Islet of Langerhans (tissue), 1 donor: Measurements from ENCODE around the gene ZFR2.

Experiments used
- FAIRE-seq: peaks from one replicate; lab custom pipeline; 2011; peaks lifted over from hg19 to GRCh38; lab: Jason Lieb, UNC

Gene ZFR2

GRCh38 chr19:3785938-3786824 is 82.7 kb downstream of the ZFR2 start, which contains the start of gene MATK:
TSS of gene MATK (minus strand) at chr19:3786381. CDS start at chr19:3785135, 1,246 bp downstream.
- FAIRE-seq: no peak

GRCh38 chr19:3785451-3785937 is 83.3 kb downstream of the ZFR2 start:
- no peak for FAIRE-seq

- no peak for FAIRE-seq
Measured at GRCh38 chr19:3784607-3785450, 84.0 kb downstream of the ZFR2 start.

DNA sequence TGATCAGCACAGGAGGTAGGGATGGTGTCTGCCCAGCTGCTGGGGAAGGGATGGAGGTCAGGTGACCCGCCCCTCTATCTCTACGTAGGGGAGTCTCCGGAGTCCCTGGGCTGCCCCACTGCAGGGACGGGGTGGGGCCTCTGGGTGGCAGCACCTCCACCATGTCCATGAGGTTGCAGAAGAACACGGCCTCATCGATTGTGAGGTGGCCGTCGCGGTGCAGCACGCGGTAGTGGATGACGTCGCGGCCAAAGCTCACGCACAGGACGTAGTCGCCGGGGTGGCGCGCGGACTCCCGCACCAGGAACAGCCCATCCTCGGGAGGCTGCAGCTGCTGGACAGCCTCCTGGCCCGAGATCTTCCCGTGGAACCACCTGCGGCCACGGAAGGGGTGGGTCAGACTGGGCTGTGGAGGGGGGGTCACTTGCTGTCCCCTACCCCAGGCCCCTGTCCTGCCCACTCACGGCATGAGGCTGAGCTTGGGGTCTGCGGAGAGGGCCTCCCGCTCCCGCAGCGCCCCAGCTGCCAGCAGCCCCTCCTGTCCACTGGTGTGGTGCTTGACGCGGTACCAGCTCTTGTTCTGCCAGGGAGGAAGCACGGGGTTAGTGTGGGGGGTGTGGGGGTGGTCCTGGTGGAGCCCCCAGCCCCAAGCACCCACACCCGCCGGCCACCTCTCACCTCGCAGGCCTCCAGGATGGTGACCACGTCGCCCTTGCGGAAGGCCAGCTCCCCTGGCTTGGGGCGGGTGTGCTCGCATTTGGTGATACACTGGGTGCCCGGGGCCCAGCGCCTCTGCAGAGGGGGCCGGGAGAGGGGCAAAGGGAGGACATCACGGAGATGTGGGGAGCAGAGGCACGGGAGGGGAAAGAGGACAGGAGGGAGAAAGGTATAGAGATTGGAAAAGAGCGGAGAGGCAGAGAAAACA is 84.9 kb downstream of the ZFR2 start:
- FAIRE-seq: no peak

DNA sequence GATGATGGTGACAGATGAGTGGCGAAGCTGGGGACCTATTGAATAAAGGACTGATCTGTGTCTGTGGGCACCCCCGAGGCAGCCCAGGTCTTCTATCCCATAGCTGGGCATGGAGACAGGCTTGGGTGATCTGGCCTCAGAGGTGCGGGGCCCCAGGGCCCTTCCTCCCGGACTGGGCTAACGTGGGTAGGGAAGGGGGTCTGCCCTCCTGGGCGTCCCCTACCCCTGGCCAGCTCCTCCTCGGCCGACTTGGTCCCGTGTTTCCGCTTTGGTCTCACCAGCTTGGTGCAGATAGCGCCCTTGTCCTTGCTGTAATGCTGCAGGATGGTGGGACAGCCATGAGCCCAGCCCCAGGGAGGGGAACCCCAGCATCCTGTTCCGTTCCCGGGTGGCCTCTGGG is 85.9 kb downstream of the ZFR2 start:
- FAIRE-seq: no peak

DNA sequence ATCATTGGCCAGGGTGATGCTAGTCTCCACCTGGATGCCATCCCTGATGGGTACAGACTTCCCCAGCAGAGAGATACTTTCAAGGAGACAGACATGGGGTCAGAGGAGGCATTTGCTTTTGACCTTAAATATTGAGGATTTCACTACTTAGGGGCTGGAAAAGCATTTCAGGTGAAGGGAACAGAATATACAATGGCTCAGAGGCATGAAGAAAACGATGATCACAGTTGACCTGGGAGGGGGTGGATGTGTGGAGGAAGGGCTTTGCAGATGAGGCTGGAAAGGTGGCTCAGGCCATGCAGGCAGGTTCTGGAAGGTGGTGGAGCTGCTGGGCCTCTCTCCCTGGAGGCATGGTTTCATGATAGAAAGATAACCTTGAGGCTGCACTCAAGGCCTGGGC is 86.5 kb downstream of the ZFR2 start:
- no peak for FAIRE-seq

DNA sequence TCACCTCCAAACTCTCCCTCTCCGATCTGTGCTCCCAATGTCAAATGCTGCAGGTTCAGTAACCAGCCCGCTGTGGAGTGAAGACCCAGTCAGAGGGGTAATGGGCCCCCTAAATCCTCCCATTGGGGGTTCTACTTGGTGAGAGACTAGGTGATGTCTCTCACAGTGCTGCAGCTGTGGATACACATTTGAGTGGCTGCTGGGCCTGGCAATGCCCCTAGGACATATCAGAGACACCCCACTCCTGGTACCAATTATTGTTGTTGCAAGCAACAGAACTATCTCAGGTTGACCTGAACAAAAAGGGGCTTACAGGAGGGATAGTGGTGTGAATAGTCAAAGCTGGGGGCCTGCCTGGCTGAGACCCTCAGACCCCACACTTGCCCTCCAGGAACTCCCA is 87.2 kb downstream of the ZFR2 start:
- FAIRE-seq: no peak

DNA sequence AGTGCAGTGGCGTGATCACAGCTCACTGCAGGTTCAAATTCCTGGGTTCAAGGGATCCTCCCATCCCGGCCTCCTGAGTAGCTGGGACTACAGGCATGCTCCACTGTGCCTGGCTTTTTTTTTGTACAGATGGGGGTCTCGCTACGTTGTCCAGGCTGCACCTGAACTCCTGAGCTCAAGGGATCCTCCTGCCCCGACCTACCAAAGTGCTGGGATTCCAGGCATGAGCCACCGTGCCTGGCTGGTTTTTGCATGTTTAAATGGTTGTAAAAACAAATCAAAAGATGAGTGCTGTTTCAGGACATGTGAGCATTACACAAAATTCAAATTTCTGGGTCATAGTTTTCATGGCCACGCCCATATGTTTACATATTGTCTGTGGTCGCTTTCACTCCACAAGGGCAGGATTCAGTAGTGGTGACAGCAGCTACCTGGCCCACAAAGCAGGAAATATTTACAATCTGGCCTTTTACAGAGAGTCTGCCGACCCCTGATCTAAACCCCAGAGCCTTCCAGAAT is 88.0 kb downstream of the ZFR2 start:
- FAIRE-seq: no peak

DNA sequence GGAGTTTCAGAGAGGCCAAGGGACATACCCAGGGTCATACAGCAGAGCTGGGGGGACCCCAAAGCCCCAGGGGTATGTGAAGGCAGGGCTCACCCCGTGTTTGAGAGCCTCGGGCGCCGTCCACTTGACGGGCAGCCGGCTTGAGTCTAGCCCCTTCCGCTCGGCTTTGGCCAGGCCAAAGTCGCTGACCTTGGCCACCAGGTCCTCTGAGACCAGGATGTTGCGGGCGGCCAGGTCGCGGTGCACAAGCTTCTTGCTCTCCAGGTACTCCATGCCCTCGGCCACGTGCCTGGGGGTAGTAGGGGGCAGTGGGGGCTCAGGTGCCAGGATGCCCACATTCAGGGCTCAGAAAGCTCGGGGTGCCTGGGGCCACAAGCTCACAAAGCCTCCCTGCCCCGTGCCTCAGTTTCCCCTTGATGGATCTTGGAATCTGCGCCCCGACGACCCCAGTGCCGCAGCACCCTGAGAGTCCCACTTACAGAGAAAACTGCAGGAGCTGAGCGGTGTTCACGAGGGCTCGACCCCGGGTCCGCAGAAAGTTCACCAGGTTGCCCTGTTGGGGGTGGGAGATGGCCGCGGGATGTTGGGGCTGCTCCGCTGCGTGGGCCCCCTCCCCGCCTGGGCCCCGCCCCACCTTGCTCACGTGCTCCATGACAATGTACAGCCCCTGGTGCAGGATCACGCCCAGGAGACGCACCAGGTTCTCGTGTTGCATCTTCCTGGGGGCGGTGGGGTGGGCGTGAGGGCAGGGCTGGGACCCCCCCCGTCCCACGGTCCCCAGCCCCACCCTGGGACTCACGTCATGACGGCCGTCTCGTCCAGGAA is 89.7 kb downstream of the ZFR2 start:
- no peak for FAIRE-seq

DNA sequence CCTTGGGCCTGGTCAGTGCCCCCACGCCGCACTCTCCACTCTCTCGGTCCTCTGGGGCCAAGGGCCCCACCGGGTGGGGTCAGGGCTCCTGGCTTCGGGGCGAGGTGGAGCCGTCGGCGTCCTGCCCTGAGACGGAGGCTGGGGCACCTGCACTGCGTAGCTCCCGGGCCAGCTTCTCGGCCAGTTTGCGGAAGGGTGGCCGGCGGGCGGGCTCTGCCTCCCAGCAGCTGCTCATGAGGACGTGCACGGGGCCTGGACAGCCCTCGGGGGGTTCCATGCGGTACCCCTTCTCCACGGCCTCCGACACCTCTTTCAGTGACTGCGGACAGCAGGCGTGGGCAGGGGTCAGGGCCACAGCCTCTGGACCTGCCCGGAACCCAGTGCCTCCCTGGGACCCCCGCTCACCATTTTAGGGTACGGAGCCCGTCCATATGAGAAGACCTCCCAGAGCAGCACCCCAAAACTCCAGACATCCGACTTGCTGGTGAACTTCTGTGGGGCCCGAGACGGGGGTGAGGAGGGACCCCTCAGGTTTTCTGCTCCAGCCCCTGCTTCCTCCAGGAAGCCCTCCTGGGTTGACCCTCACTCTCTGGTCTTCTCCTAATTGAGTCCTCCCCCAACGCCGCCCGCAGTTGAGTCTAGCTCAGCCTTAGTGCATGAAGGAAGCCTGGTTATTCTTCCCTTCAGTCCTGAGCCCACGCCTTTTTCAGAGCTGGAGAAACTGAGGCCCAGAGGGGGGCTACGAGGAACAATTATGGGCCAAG is 90.6 kb downstream of the ZFR2 start:
- FAIRE-seq: no peak

DNA sequence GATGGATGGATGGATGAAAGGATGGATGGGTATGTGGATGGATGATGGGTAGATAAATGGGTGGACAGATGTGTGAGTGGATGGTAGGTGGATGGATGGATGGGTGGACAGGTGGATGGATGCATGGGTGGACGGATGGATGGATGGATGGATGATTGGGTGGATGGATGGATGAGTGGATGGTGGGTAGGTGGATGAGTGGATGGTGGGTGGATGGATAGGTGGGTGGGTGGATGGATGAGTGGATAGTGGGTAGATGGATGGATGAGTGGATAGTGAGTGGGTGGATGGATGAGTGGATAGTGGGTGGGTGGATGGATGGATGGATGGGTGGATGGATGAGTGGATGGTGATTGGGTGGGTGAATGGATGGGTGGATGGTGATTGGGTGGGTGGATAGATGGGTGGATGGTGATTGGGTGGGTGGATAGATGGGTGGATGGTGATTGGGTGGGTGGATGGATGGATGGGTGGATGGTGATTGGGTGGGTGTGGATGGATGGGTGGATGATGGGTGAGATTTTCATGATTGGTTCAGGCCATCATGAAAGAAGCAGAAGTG is 92.3 kb downstream of the ZFR2 start:
- no peak for FAIRE-seq

GRCh38 chr19:3775831-3776230 is 93.0 kb downstream of the ZFR2 start:
- FAIRE-seq: no peak

DNA sequence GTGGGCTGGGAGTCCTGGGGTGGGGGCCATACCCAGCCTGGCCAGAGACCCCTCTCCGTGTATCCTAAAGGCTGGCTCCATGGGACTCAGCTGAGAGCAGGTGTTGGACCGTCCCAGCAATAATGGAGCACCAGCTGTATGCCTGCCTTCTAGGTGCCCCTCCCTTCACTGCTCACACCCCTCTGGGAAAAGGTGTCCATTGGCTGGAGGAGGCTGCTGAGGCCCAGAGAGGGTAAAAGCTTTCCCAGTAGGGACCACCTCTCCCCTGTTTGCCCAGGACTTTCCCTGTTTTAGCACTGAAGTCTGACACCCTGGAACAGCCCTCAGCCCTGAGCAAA is 93.5 kb downstream of the ZFR2 start:
- FAIRE-seq: no peak

- FAIRE-seq: no peak
Measured at GRCh38 chr19:3774621-3775373, 94.0 kb downstream of the ZFR2 start.

GRCh38 chr19:3773814-3774515 is 94.9 kb downstream of the ZFR2 start:
- FAIRE-seq: no peak

- FAIRE-seq: no peak
Measured at GRCh38 chr19:3771906-3772455, 96.9 kb downstream of the ZFR2 start, which contains the start of gene RAX2. TSS of gene RAX2 (minus strand) at chr19:3772228. CDS start at chr19:3771742, 486 bp downstream.

- FAIRE-seq: no peak
Measured at GRCh38 chr19:3771000-3771905, 97.6 kb downstream of the ZFR2 start.
